GF-D8 (cell line): Measurements from ENCODE around the gene CREM.
A peak's percentile ranks its signal among the peaks of the same experiment; 100 is the strongest.
"Not testable (repeated sequence)": the region's sequence is repeated elsewhere in the genome, so short reads cannot be mapped to it uniquely, and the experiment has no call there.

Experiments used
- DNase-seq: peaks from one replicate; lab custom pipeline; 2025; lab: John Stamatoyannopoulos, UW

CREM gene

GRCh38 chr10:35194471-35194870 is 67.8 kb downstream of the CREM start:
- no peak for DNase-seq

GRCh38 chr10:35194906-35195305 is 68.3 kb downstream of the CREM start:
- DNase-seq = peak; percentile 13

GRCh38 chr10:35195361-35196306 is 69.0 kb downstream of the CREM start:
- DNase-seq = peak; percentile 59

- no peak for DNase-seq
Measured at GRCh38 chr10:35200487-35200886, 73.8 kb downstream of the CREM start.

GRCh38 chr10:35201234-35201633 is 74.6 kb downstream of the CREM start:
- DNase-seq = no peak

GRCh38 chr10:35202050-35202449 is 75.4 kb downstream of the CREM start:
- DNase-seq = no peak

- no peak for DNase-seq
Measured at GRCh38 chr10:35203745-35204144, 77.1 kb downstream of the CREM start.

GRCh38 chr10:35204650-35205319 is 78.1 kb downstream of the CREM start:
- no peak for DNase-seq

GRCh38 chr10:35206274-35206673 is 79.6 kb downstream of the CREM start:
- no peak for DNase-seq

GRCh38 chr10:35208536-35208935 is 81.9 kb downstream of the CREM start:
- no peak for DNase-seq

- DNase-seq = no peak
Measured at GRCh38 chr10:35208949-35209613, 82.4 kb downstream of the CREM start.

GRCh38 chr10:35210961-35211360 is 84.3 kb downstream of the CREM start:
- DNase-seq = no peak

GRCh38 chr10:35211390-35211789 is 84.7 kb downstream of the CREM start:
- no peak for DNase-seq

GRCh38 chr10:35212856-35213255 is 86.2 kb downstream of the CREM start:
- DNase-seq = no peak

- no peak for DNase-seq
Measured at GRCh38 chr10:35213699-35214098, 87.1 kb downstream of the CREM start.

- no peak for DNase-seq
Measured at GRCh38 chr10:35214607-35215020, 88.0 kb downstream of the CREM start.

- DNase-seq = no peak
Measured at GRCh38 chr10:35215107-35215506, 88.5 kb downstream of the CREM start.

GRCh38 chr10:35216303-35216905 is 89.8 kb downstream of the CREM start:
- peak; percentile 28 for DNase-seq

- DNase-seq = not testable (repeated sequence)
Measured at GRCh38 chr10:35216956-35217355, 90.3 kb downstream of the CREM start.

GRCh38 chr10:35217455-35217854 is 90.8 kb downstream of the CREM start:
- no peak for DNase-seq

- peak; percentile 59 for DNase-seq
Measured at GRCh38 chr10:35218339-35218955, 91.8 kb downstream of the CREM start.

- DNase-seq = no peak
Measured at GRCh38 chr10:35219292-35219691, 92.6 kb downstream of the CREM start.
